Endothelial cell (in vitro differentiated cells): Measurements from ENCODE around the gene ID3. TPM values are rescaled to one million over a fixed set of nuclear protein-coding genes. Genes with fewer than 3 reads are reported as not detected.

Experiments used
- DNase-seq: peaks from one replicate; pipeline ENCODE4 v3.0.0; 2021; ENCODE audit warnings: low spot score
- H3K27ac Mint-ChIP-seq: one replicate; pipeline ENCODE4 v1.8.0; 2021; ENCODE audit warnings: mixed read lengths, inconsistent platforms; ENCODE audit not compliant: unreplicated experiment
- H3K27me3 Mint-ChIP-seq: one replicate; pipeline ENCODE4 v1.8.0; 2021; ENCODE audit warnings: mild to moderate bottlenecking, moderate library complexity, mixed read lengths, inconsistent platforms; ENCODE audit not compliant: unreplicated experiment
- H3K36me3 Mint-ChIP-seq: one replicate; pipeline ENCODE4 v1.8.0; 2021; ENCODE audit warnings: mild to moderate bottlenecking, low read depth, mixed read lengths, inconsistent platforms; ENCODE audit not compliant: unreplicated experiment
- H3K4me1 Mint-ChIP-seq: one replicate; pipeline ENCODE4 v1.8.0; 2021; ENCODE audit warnings: mild to moderate bottlenecking, mixed read lengths, inconsistent platforms; ENCODE audit not compliant: unreplicated experiment
- H3K4me3 Mint-ChIP-seq: one replicate; pipeline ENCODE4 v1.8.0; 2021; ENCODE audit warnings: mild to moderate bottlenecking, mixed read lengths, inconsistent platforms; ENCODE audit not compliant: unreplicated experiment
- H3K9me3 Mint-ChIP-seq: one replicate; pipeline ENCODE4 v1.8.0; 2021; ENCODE audit warnings: mixed read lengths, inconsistent platforms; ENCODE audit not compliant: unreplicated experiment
- CTCF ChIP-seq: fragments of 200-600 bp; sonication (generic); IDR thresholded peaks from one replicate; pipeline ENCODE4 v1.5.0; 2021; ENCODE audit warnings: antibody characterized with exemption; ENCODE audit not compliant: unreplicated experiment
- total RNA-seq: library from RNA; stranded (reverse); fragmentation: NEBNext Ultra II Directional; extraction: Animal tissue kit (Norgen Biotek cat#: 25700); gene quantifications from one replicate; pipeline ENCODE4 v1.2.1, GENCODE V29; 2021; ENCODE audit not compliant: unreplicated experiment

The ID3 gene
- total RNA-seq, 1 donor from 2014 or later, result 240 TPM

- Mint-ChIP-seq H3K4me3 (no peak overlapping the region), H3K27ac (no peak overlapping the region), H3K36me3 (no peaks in the 10 kb centered on the region), H3K4me1 (no peaks in the 10 kb centered on the region), H3K9me3 (no peaks in the 10 kb centered on the region), H3K27me3 (no peaks in the 10 kb centered on the region)
- no peak for DNase-seq
- no peak for TF ChIP-seq CTCF
These were observed 49.4 kb downstream of the ID3 start for GRCh38 chr1:23509896-23510295.

Other genes with a start within 250 kb of the ID3 start
- gene HNRNPR, start 215.2 kb downstream of the ID3 start, total RNA-seq, result 146 TPM
- 26.0 TPM for gene ZNF436, start 189.7 kb downstream of the ID3 start, total RNA-seq
- 9.7 TPM for gene TCEA3, start 134.8 kb downstream of the ID3 start, total RNA-seq
- 36.4 TPM for gene ASAP3, start 75.3 kb downstream of the ID3 start, total RNA-seq
- 0.69 TPM for gene E2F2, start 28.3 kb downstream of the ID3 start, total RNA-seq
- gene RPL11, start 132.3 kb upstream of the ID3 start, total RNA-seq, result 1,285 TPM
- 54.4 TPM for gene ELOA, start 184.0 kb upstream of the ID3 start, total RNA-seq
- gene PITHD1, start 218.9 kb upstream of the ID3 start, total RNA-seq, result 35.4 TPM
- gene LYPLA2, start 231.6 kb upstream of the ID3 start, total RNA-seq, result 138 TPM
- gene GALE, start 241.3 kb upstream of the ID3 start, total RNA-seq, result 33.9 TPM